ENCODE data around the gene HJURP. TPM values are rescaled to one million over a fixed set of nuclear protein-coding genes. Genes with fewer than 3 reads are reported as not detected.

Gene HJURP
- total RNA-seq, 4 donors from 2014 or later: 0.15 to 3.1 (median 2.5) TPM; not detected in 1

DNA sequence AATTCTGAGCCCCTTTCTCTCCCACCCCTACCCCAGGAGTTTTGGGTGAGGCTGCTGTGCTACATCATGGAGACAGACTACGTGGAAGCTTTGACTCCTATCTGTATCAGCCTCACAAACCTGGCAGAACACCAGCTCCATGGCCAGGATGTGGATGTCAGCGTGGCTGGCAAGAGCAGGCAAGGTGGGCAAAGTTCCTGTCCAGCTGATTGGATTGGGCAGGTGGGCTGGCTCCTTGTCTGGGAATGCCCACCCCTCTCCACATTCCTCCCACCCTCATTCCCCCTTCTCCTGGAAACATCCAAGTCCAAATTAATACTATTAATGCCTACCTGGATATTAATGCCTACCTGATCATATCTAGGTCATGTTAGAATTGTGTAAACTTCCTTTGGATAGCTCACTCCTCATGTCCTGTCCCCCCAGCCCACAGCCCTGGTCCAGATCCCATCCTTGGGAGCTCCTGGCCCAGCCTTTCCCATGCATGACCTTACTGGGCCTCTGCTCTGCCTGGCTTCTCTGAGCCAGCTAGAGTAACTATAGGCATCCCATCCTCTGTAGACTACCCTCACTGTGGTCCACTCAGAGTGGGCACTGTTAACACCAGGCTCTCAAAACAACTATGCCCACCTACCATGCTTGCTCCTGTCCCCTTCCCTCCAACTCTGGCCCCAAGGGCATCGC, 52.1 kb downstream of the HJURP start:
- no peak for ATAC-seq
- no peaks in the 10 kb centered on the region for H3K4me1 ChIP-seq
- H3K9me3 ChIP-seq: no peaks in the 10 kb centered on the region
- H3K4me3 ChIP-seq: no peak overlapping the region
- 58 to 86% methylated on average over 1 to 2 of the region's 3 CpGs for WGBS, 2 donors (ENCODE audit: low coverage in 1 of 2)
- H3K27ac ChIP-seq: no peak overlapping the region
- TF ChIP-seq POLR2A (IDR thresholded peaks at IDR 0.05) (no peak), POLR2AphosphoS5 (IDR thresholded peaks at IDR 0.05) (no peak), EP300 (IDR thresholded peaks at IDR 0.05) (no peak), CTCF (IDR thresholded peaks at IDR 0.05) (no peak)
- peaks cover 13% of the 10 kb centered on the region for H3K27me3 ChIP-seq
- no peaks in the 10 kb centered on the region for H3K36me3 ChIP-seq

DNA sequence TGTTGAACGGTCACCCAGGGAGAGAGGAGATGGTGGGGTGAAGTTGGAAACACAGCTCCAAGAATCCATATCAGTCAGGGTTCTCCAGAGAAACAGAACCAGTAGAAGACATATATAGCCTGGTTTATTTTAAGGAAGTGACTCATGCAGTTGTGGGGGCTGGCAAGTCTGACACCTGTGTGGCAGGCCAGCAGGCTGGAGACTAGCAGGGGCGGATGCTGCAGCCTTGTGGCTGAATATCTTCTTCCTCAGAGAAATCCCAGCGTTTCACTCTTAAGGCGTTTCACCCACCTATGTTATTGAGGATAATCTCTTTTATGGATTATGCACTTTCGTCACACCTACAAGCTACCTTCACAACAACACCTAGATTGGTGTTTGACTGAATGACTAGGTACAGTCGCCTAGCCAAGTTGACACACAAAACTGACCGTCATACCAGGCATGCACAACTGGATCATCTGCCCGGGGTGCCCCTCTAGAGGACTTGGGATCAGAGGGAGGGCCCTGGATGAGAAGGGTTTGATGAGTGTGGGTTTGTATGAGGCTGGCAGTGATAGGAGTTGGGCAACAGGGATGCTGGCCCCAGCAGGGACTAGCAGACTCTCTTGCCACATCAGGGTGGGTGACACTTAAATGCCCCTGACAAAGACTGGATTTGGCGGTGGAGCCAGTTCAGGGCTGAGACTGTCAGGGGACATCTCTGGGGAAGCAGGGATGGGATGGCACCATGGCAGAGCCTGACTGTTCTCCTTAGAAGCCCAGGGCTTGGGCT, 52.8 kb downstream of the HJURP start:
- H3K4me1 ChIP-seq: no peaks in the 10 kb centered on the region
- TF ChIP-seq CTCF (IDR thresholded peaks at IDR 0.05): no peak
- no peak for TF ChIP-seq EP300 (IDR thresholded peaks at IDR 0.05)
- TF ChIP-seq POLR2AphosphoS5 (IDR thresholded peaks at IDR 0.05): no peak
- TF ChIP-seq POLR2A (IDR thresholded peaks at IDR 0.05): no peak
- H3K27me3 ChIP-seq: peaks cover 13% of the 10 kb centered on the region
- 66 to 70% methylated on average over 2 to 8 of the region's 9 CpGs for WGBS, 2 donors (ENCODE audit: low coverage in 1 of 2)
- no peak overlapping the region for H3K27ac ChIP-seq
- H3K9me3 ChIP-seq: no peaks in the 10 kb centered on the region
- no peak for ATAC-seq
- no peak overlapping the region for H3K4me3 ChIP-seq
- no peaks in the 10 kb centered on the region for H3K36me3 ChIP-seq

- no peak for ATAC-seq
- 80 to 83% methylated on average over 1 of the region's 7 CpGs for WGBS, 2 donors (ENCODE audit: low coverage in 1 of 2)
- Histone ChIP-seq H3K27ac (no peak overlapping the region), H3K4me3 (no peak overlapping the region), H3K4me1 (no peaks in the 10 kb centered on the region), H3K36me3 (no peaks in the 10 kb centered on the region), H3K27me3 (peaks cover 13% of the 10 kb centered on the region), H3K9me3 (no peaks in the 10 kb centered on the region)
- TF ChIP-seq POLR2A (IDR thresholded peaks at IDR 0.05) (no peak), EP300 (IDR thresholded peaks at IDR 0.05) (no peak), CTCF (IDR thresholded peaks at IDR 0.05) (no peak), POLR2AphosphoS5 (IDR thresholded peaks at IDR 0.05) (no peak)
Measured at GRCh38 chr2:233800208-233800607, 54.1 kb downstream of the HJURP start.

DNA sequence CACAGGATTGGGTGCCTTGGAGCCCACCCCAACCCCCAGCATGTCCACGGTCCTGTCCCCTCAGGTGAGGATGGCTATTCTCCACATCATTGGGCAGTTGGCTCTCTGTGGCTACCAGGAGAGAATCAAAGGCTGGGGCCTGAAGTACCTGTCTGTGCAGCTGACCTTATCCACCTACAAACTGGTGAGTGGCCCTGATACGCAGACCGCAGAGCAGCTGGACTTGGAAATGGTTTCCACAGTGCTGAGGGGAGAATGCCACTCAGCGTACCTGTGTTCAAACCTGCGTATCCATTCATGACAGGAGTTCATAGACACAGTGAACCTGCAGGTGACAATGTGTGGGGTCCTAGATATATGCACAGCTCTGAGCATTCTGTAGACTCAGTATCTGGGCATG, 54.6 kb downstream of the HJURP start:
- Histone ChIP-seq H3K27ac (no peak overlapping the region), H3K4me3 (no peak overlapping the region), H3K27me3 (peaks cover 13% of the 10 kb centered on the region), H3K36me3 (no peaks in the 10 kb centered on the region), H3K9me3 (no peaks in the 10 kb centered on the region), H3K4me1 (no peaks in the 10 kb centered on the region)
- no CpG with 5 or more reads among the region's 5 CpGs for WGBS, 2 donors (ENCODE audit: low coverage in 1 of 2)
- no peak for ATAC-seq
- no peak for TF ChIP-seq CTCF (IDR thresholded peaks at IDR 0.05)
- TF ChIP-seq POLR2A (IDR thresholded peaks at IDR 0.05): no peak
- no peak for TF ChIP-seq EP300 (IDR thresholded peaks at IDR 0.05)
- no peak for TF ChIP-seq POLR2AphosphoS5 (IDR thresholded peaks at IDR 0.05)

Measured in gastroesophageal sphincter (tissue), 4 donors.